ENCODE measurements around the gene ZFHX3.
"Not testable (repeated sequence)": the region's sequence is repeated elsewhere in the genome, so short reads cannot be mapped to it uniquely, and the experiment has no call there.

The ZFHX3 gene

GRCh38 chr16:73014768-73015167, 33.2 kb downstream of the ZFHX3 start:
- in situ Hi-C loops (cut with HindIII; ENCODE audit: low pct_ligation_motif_present, low pct_unique_long_range_greater_than_20kb, low sequenced_read_pairs): no loop called here
- no peak for DNase-seq

GRCh38 chr16:73013974-73014373, 34.0 kb downstream of the ZFHX3 start:
- in situ Hi-C loops (cut with HindIII; ENCODE audit: low pct_ligation_motif_present, low pct_unique_long_range_greater_than_20kb, low sequenced_read_pairs): no loop called here
- no peak for DNase-seq

GRCh38 chr16:73012341-73012740, 35.6 kb downstream of the ZFHX3 start:
- in situ Hi-C loops (cut with HindIII; ENCODE audit: low pct_ligation_motif_present, low pct_unique_long_range_greater_than_20kb, low sequenced_read_pairs): no loop called here
- DNase-seq: no peak

- DNase-seq: no peak
- in situ Hi-C loops (cut with HindIII; ENCODE audit: low pct_ligation_motif_present, low pct_unique_long_range_greater_than_20kb, low sequenced_read_pairs): no loop called here
Measured at GRCh38 chr16:73011926-73012325, 36.0 kb downstream of the ZFHX3 start.

- DNase-seq: no peak
Measured at GRCh38 chr16:73010150-73010676, 37.7 kb downstream of the ZFHX3 start.

GRCh38 chr16:73009710-73010109, 38.2 kb downstream of the ZFHX3 start:
- in situ Hi-C loops (cut with HindIII; ENCODE audit: low pct_ligation_motif_present, low pct_unique_long_range_greater_than_20kb, low sequenced_read_pairs); DNase-seq: not testable (repeated sequence)

More at GRCh38 chr16:73010150-73010676, 37.7 kb downstream of the ZFHX3 start:
- in situ Hi-C loops (cut with HindIII; ENCODE audit: low pct_ligation_motif_present, low pct_unique_long_range_greater_than_20kb, low sequenced_read_pairs): no loop called here

GRCh38 chr16:73006026-73006425, 41.9 kb downstream of the ZFHX3 start:
- in situ Hi-C loops (cut with HindIII; ENCODE audit: low pct_ligation_motif_present, low pct_unique_long_range_greater_than_20kb, low sequenced_read_pairs): no loop called here
- no peak for DNase-seq

- in situ Hi-C loops (cut with HindIII; ENCODE audit: low pct_ligation_motif_present, low pct_unique_long_range_greater_than_20kb, low sequenced_read_pairs): no loop called here
- DNase-seq: no peak
Measured at GRCh38 chr16:73002866-73003265, 45.1 kb downstream of the ZFHX3 start.

GRCh38 chr16:73000907-73001521, 46.9 kb downstream of the ZFHX3 start:
- DNase-seq: no peak
- in situ Hi-C loops (cut with HindIII; ENCODE audit: low pct_ligation_motif_present, low pct_unique_long_range_greater_than_20kb, low sequenced_read_pairs): no loop called here

GRCh38 chr16:73000020-73000906, 47.7 kb downstream of the ZFHX3 start:
- no peak for DNase-seq
- in situ Hi-C loops (cut with HindIII; ENCODE audit: low pct_ligation_motif_present, low pct_unique_long_range_greater_than_20kb, low sequenced_read_pairs): no loop called here

- in situ Hi-C loops (cut with HindIII; ENCODE audit: low pct_ligation_motif_present, low pct_unique_long_range_greater_than_20kb, low sequenced_read_pairs): no loop called here
- DNase-seq: no peak
Measured at GRCh38 chr16:72999541-73000019, 48.3 kb downstream of the ZFHX3 start.

GRCh38 chr16:72997141-72997542, 50.8 kb downstream of the ZFHX3 start:
- no peak for DNase-seq
- in situ Hi-C loops (cut with HindIII; ENCODE audit: low pct_ligation_motif_present, low pct_unique_long_range_greater_than_20kb, low sequenced_read_pairs): no loop called here

GRCh38 chr16:72996291-72997062, 51.5 kb downstream of the ZFHX3 start:
- DNase-seq: no peak
- in situ Hi-C loops (cut with HindIII; ENCODE audit: low pct_ligation_motif_present, low pct_unique_long_range_greater_than_20kb, low sequenced_read_pairs): no loop called here

- DNase-seq; in situ Hi-C loops (cut with HindIII; ENCODE audit: low pct_ligation_motif_present, low pct_unique_long_range_greater_than_20kb, low sequenced_read_pairs): not testable (repeated sequence)
Measured at GRCh38 chr16:72995882-72996270, 52.1 kb downstream of the ZFHX3 start.

- in situ Hi-C loops (cut with HindIII; ENCODE audit: low pct_ligation_motif_present, low pct_unique_long_range_greater_than_20kb, low sequenced_read_pairs): no loop called here
- peak; percentile 29 for DNase-seq
Measured at GRCh38 chr16:72995151-72995881, 52.6 kb downstream of the ZFHX3 start.

GRCh38 chr16:72992142-72992601, 55.8 kb downstream of the ZFHX3 start:
- in situ Hi-C loops (cut with HindIII; ENCODE audit: low pct_ligation_motif_present, low pct_unique_long_range_greater_than_20kb, low sequenced_read_pairs): no loop called here

GRCh38 chr16:72991644-72992043, 56.3 kb downstream of the ZFHX3 start:
- in situ Hi-C loops (cut with HindIII; ENCODE audit: low pct_ligation_motif_present, low pct_unique_long_range_greater_than_20kb, low sequenced_read_pairs): no loop called here
- DNase-seq: no peak

More at GRCh38 chr16:72992142-72992601, 55.8 kb downstream of the ZFHX3 start:
- no peak for DNase-seq

GRCh38 chr16:72991211-72991610, 56.7 kb downstream of the ZFHX3 start:
- in situ Hi-C loops (cut with HindIII; ENCODE audit: low pct_ligation_motif_present, low pct_unique_long_range_greater_than_20kb, low sequenced_read_pairs): no loop called here
- DNase-seq: no peak

All from ACHN (cell line).